HepG2 (cell line): ENCODE data around the gene NRN1. TPM values are rescaled to one million over a fixed set of nuclear protein-coding genes. Genes with fewer than 3 reads are reported as not detected.

Source experiments
- ATAC-seq: fragments of 200-7000 bp; cut with Tn5 transposase; 3 replicates; pipeline ENCODE4 v1.9.1; 2020; ENCODE audit warnings: mild to moderate bottlenecking, moderate library complexity
- BruUV-seq: library from RNA; stranded (reverse); fragments of 400-500 nt; replicated peaks from 2 replicates; lab custom pipeline; 2021; lab: Mats Ljungman, UMichigan
- CTCF ChIA-PET: fragments of 300-600 bp; formaldehyde crosslinking; extraction: SDS; loops from one replicate; lab custom pipeline; 2021; ENCODE audit warnings: low total read pairs, inconsistent platforms, low intra/inter-chr PET ratio; lab: Yijun Ruan, JAX
- POLR2A ChIA-PET: fragments of 350-600 bp; sonication (Branson Sonifier 250); formaldehyde crosslinking; loops from one replicate; lab custom pipeline; 2020; ENCODE audit warnings: antibody characterized with exemption, inconsistent platforms; lab: Yijun Ruan, JAX
- DNase-seq: peaks from one replicate; pipeline ENCODE4 v3.0.0-alpha.2; 2015; ENCODE audit warnings: low spot score
- FAIRE-seq: peaks from 3 replicates; lab custom pipeline; 2011; peaks lifted over from hg19 to GRCh38; lab: Jason Lieb, UNC
- H2AFZ ChIP-seq: one replicate; pipeline ENCODE4 v1.6.1; 2011; ENCODE audit warnings: low read length, inconsistent platforms
- H3K27ac ChIP-seq: fragments of 300-600 bp; 3 replicates; pipeline ENCODE4 v1.8.0; 2011; ENCODE audit warnings: mixed run types, mild to moderate bottlenecking, mixed read lengths, low read length, inconsistent platforms; ENCODE audit not compliant: insufficient read depth; ENCODE audit errors: extremely low read length
- H3K27me3 ChIP-seq, 2 experiments: fragments of 200-600 bp in 1 of 2; 2 replicates in 1 of 2; 3 replicates in 1 of 2; pipeline versions ENCODE4 v1.6.0 to v1.8.0; 2011; ENCODE audit warnings: low read length in 2 of 2, mild to moderate bottlenecking in 2 of 2, moderate library complexity in 2 of 2, inconsistent platforms in 1 of 2; ENCODE audit not compliant: insufficient read depth in 2 of 2, control insufficient read depth in 1 of 2
- H3K36me3 ChIP-seq, 2 experiments: fragments of 200-600 bp in 1 of 2; replicated peaks in 1 of 2; 2 replicates in 1 of 2; 3 replicates in 1 of 2; pipeline versions ENCODE4 v1.5.1 to v1.8.0; 2011; ENCODE audit warnings: low read length in 2 of 2, inconsistent platforms in 1 of 2; ENCODE audit not compliant: insufficient read depth in 2 of 2, control insufficient read depth in 1 of 2
- H3K4me1 ChIP-seq: 2 replicates; pipeline ENCODE4 v1.5.1; 2012; ENCODE audit warnings: low read length, inconsistent platforms; ENCODE audit not compliant: insufficient read depth
- H3K4me2 ChIP-seq: 2 replicates; pipeline ENCODE4 v1.6.0; 2011; ENCODE audit warnings: low read depth, low read length, inconsistent platforms
- H3K4me3 ChIP-seq, 3 experiments: fragments of 200-600 bp in 1 of 3; sonication (generic), shearing (Covaris generic) in 1 of 3; replicated peaks in 1 of 3; 2 replicates each; pipeline ENCODE4 v1.5.1; 2011 to 2016; ENCODE audit warnings: low read length in 3 of 3, inconsistent platforms in 2 of 3, low read depth in 2 of 3, mild to moderate bottlenecking in 2 of 3, control low read depth in 1 of 3, mixed read lengths in 1 of 3; ENCODE audit not compliant: insufficient read depth in 1 of 3
- H3K79me2 ChIP-seq: one replicate; pipeline ENCODE4 v1.6.1; 2011; ENCODE audit warnings: low read length, inconsistent platforms; ENCODE audit not compliant: insufficient read depth
- H3K9ac ChIP-seq: 2 replicates; pipeline ENCODE4 v1.6.0; 2011; ENCODE audit warnings: mild to moderate bottlenecking, low read depth, low read length, inconsistent platforms; ENCODE audit not compliant: insufficient read depth
- H3K9me3 ChIP-seq: 2 replicates; pipeline ENCODE4 v1.5.1; 2012; ENCODE audit warnings: mild to moderate bottlenecking, low read length
- H4K20me1 ChIP-seq: 2 replicates; pipeline ENCODE4 v1.6.0; 2011; ENCODE audit warnings: inconsistent platforms, mild to moderate bottlenecking, low read length, moderate library complexity; ENCODE audit not compliant: insufficient read depth
- ATF7-NPFF ChIP-seq: sonication (generic); formaldehyde crosslinking; IDR thresholded peaks from 2 replicates; pipeline ENCODE4 v1.8.1; 2023; ENCODE audit warnings: mild to moderate bottlenecking, low read depth, missing genetic modification reagents, moderate library complexity
- GABPB1 ChIP-seq: IDR thresholded peaks from 2 replicates; pipeline ENCODE4 v1.6.1; 2016; ENCODE audit warnings: mild to moderate bottlenecking, missing genetic modification reagents, moderate library complexity, missing compliant biosample characterization
- MAFF ChIP-seq: IDR thresholded peaks from 2 replicates; pipeline ENCODE4 v1.6.1; 2011; ENCODE audit warnings: low read depth, low read length, improper control_type of control experiment
- MAFK ChIP-seq, 2 experiments: IDR thresholded peaks in 1 of 2; conservative IDR thresholded peaks in 1 of 2; 2 replicates each; pipeline ENCODE4 v1.6.1; 2011; ENCODE audit warnings: improper control_type of control experiment in 2 of 2, low read length in 2 of 2
- SOX13 ChIP-seq, 3 experiments: fragments of 450-650 bp in 1 of 3; sonication (generic) in 1 of 3; formaldehyde crosslinking in 1 of 3; IDR thresholded peaks in 2 of 3; conservative IDR thresholded peaks in 1 of 3; 2 replicates each; pipeline versions ENCODE4 v1.5.0 to v1.6.1; 2016 to 2020; ENCODE audit warnings: antibody characterized with exemption in 1 of 3, mild to moderate bottlenecking in 1 of 3, missing compliant biosample characterization in 1 of 3, missing genetic modification reagents in 1 of 3, moderate library complexity in 1 of 3
- SOX5 ChIP-seq: IDR thresholded peaks from 2 replicates; pipeline ENCODE4 v1.6.1; 2016; ENCODE audit warnings: borderline replicate concordance
- SOX6 ChIP-seq, 2 experiments: fragments of 450-650 bp in 1 of 2; sonication (generic) in 1 of 2; formaldehyde crosslinking in 1 of 2; IDR thresholded peaks; 2 replicates each; pipeline versions ENCODE4 v1.4.0 to v1.6.1; 2017 to 2020; ENCODE audit warnings: antibody characterized with exemption in 1 of 2, mild to moderate bottlenecking in 1 of 2, missing genetic modification reagents in 1 of 2
- SP2 ChIP-seq: sonication (generic); formaldehyde crosslinking; IDR thresholded peaks from 2 replicates; pipeline ENCODE4 v1.5.1; 2020; ENCODE audit warnings: mild to moderate bottlenecking, missing genetic modification reagents
- TARDBP ChIP-seq: sonication (generic); formaldehyde crosslinking; IDR thresholded peaks from 2 replicates; pipeline ENCODE4 v1.8.0; 2022; ENCODE audit warnings: mild to moderate bottlenecking, missing genetic modification reagents
- ZNF230 ChIP-seq: sonication (generic); formaldehyde crosslinking; IDR thresholded peaks from 2 replicates; pipeline ENCODE4 v1.4.0; 2020; ENCODE audit warnings: mild to moderate bottlenecking, missing genetic modification reagents
- ZNF24 ChIP-seq: fragments of 450-650 bp; IDR thresholded peaks from 2 replicates; pipeline ENCODE4 v1.6.1; 2017; ENCODE audit warnings: antibody characterized with exemption, mild to moderate bottlenecking
- WGBS: methylation state at CpG from one replicate; pipeline ENCODE4 v1.1.6; 2017; ENCODE audit warnings: low lambda C conversion rate; 5-methylcytosine and 5-hydroxymethylcytosine counted together
- in situ Hi-C: cut with HindIII; loops from 2 replicates; pipeline ENCODE4 v1.10.0; 2017; ENCODE audit warnings: low pct_unique_long_range_greater_than_20kb; ENCODE audit not compliant: extremely low pct_ligation_motif_present
- intact Hi-C: fragments of 100-400 bp; cut with micrococcal nuclease; formaldehyde crosslinking; loops from one replicate; pipeline ENCODE4 v1.10.0; 2022; ENCODE audit not compliant: unreplicated experiment
- polyA plus RNA-seq, 8 experiments: library from polyadenylated mRNA; depleted of rRNA in 3 of 8; stranded (reverse) in 7 of 8; unstranded in 1 of 8; fragments of >200 nt; fragmentation: Illumina TruSeq in 4 of 8; extraction: Trizol in 4 of 8; gene quantifications; 2 replicates each; pipeline versions ENCODE4 v1.2.1 to v1.2.3, GENCODE V29; 2011 to 2016; ENCODE audit warnings: low read depth in 4 of 8, missing spikeins in 1 of 8, mixed read lengths in 1 of 8; ENCODE audit not compliant: insufficient read depth in 1 of 8
- total RNA-seq, 5 experiments: library from RNA; depleted of rRNA; stranded (reverse); fragments of >200 nt; fragmentation: Illumina TruSeq; extraction: Trizol; gene quantifications; 2 replicates each; pipeline ENCODE4 v1.2.3, GENCODE V29; 2016; ENCODE audit warnings: low read depth in 1 of 5
- TF ChIP-seq, protein P1 (sequence below): sonication (generic); formaldehyde crosslinking; IDR thresholded peaks from 2 replicates; pipeline ENCODE4 v1.5.0; 2020; ENCODE audit warnings: missing genetic modification reagents, mild to moderate bottlenecking, borderline replicate concordance

Gene NRN1
- total and polyA plus RNA-seq, 2 of the 13 experiments (the other 11 are each of a cell fraction or from before 2014, with no cell fraction given): 0.11 TPM; not detected in 1

DNA sequence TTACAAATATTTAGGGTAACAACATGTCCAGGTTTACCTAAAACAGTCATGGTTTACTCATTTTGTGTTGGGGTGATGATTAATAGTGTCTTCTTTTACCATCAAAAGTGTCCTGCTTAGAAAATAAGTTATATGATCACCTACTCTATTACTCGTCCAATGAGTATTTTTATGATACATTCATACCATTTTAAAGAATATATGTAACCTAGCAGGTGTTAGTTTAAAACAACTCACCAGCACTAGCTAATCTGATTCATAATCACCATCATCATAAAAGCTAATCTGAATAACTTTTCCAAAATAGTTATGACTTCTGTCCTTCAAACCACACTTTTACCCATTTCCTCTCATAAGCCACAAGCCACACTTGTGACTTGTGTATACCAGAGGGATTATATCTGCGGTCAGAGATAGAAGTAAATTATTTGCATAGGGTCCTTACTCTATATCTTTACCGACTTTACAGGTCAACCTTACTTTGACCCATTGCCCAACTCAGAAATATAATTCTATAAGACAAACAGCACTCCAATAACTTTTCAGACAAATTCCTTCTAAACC, 33.3 kb upstream of the NRN1 start (continued):
- no peak for TF ChIP-seq TARDBP (CRISPR knock-in tag)
- TF ChIP-seq ZNF230 (CRISPR knock-in tag): no peak
- TF ChIP-seq SOX5: no peak
- no peak for TF ChIP-seq SP2 (CRISPR knock-in tag)
- no peak for TF ChIP-seq SOX6 (IDR thresholded peaks at IDR 0.05)
- no peak for TF ChIP-seq SOX6 (CRISPR knock-in tag; IDR thresholded peaks at IDR 0.05)
- TF ChIP-seq GABPB1 (CRISPR knock-in tag): no peak
- TF ChIP-seq SOX13 (IDR thresholded peaks at IDR 0.05): no peak
- no peak for TF ChIP-seq SOX13 (CRISPR knock-in tag; conservative IDR thresholded peaks at IDR 0.05 in 1 of 2, IDR thresholded peaks at IDR 0.05 in 1 of 2)
- TF ChIP-seq ATF7-NPFF (CRISPR knock-in tag): no peak
- TF ChIP-seq, protein P1, sequence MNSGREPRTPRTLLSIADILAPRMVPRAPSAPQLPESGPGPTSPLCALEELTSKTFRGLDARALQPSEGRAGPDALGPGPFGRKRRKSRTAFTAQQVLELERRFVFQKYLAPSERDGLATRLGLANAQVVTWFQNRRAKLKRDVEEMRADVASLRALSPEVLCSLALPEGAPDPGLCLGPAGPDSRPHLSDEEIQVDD (CRISPR knock-in tag): no peak

DNA sequence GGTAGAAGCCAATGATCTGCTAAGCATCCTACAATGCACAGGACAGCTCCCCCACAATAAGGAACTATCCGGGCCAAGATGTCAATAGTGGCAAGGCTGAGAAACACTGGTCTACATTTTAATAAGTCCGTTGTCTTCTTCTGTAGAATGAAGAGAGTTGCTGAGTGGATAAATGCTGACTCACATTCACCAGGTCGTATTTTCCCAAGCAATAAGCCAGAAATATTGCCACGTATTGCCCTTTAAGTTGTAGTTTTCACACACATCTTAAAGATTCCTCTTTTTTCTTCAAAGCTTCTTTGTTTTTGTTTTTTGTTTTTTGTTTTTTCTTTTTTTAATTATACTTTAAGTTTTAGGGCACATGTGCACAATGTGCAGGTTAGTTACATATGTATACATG, 30.5 kb upstream of the NRN1 start:
- Histone ChIP-seq H4K20me1 (no peaks in the 10 kb centered on the region), H3K27ac (no peak overlapping the region), H3K4me3 (no peak overlapping the region), H3K9ac (no peak overlapping the region), H3K9me3 (no peaks in the 10 kb centered on the region), H3K27me3 (peaks cover 0 to 8% of the 10 kb centered on the region in 2 experiments; a peak in 3 of 5 replicates), H3K4me2 (no peak overlapping the region), H3K79me2 (no peaks in the 10 kb centered on the region), H3K4me1 (no peaks in the 10 kb centered on the region)
- FAIRE-seq: no peak
- intact Hi-C loops: no loop called here
- in situ Hi-C loops: no loop called here
- POLR2A ChIA-PET: no interaction called here
- no TSS peak for BruUV-seq
- no peak for DNase-seq
- ATAC-seq: no peak
- TF ChIP-seq MAFF (peak; percentile 46), MAFK (conservative IDR thresholded peaks at IDR 0.05 in 1 of 2, IDR thresholded peaks at IDR 0.05 in 1 of 2; ENCODE audit: low read length in 2 of 2) (peak in 1 of 2 experiments; percentile 41; a peak in 1 of 4 replicates), ZNF24 (no peak)
- TF ChIP-seq, all 625 proteins: peak for 2
- 25% methylated on average over 4 of the region's 4 CpGs for WGBS
- Histone ChIP-seq H3K36me3 (no peaks in the 10 kb centered on the region), H2AFZ (no peak overlapping the region)
- CTCF ChIA-PET: no interaction called here
